Glomerular endothelial cell (primary cell): ENCODE results near the gene RNF223. TPM values are rescaled to one million over a fixed set of nuclear protein-coding genes. Genes with fewer than 3 reads are reported as not detected.
A peak's percentile ranks its signal among the peaks of the same experiment; 100 is the strongest.
"Not testable (repeated sequence)": the region's sequence is repeated elsewhere in the genome, so short reads cannot be mapped to it uniquely, and the experiment has no call there.

ENCODE experiments used
- DNase-seq: peaks from one replicate; pipeline ENCODE4 v3.0.0-alpha.2; 2011; ENCODE audit warnings: low read depth, low spot score; ENCODE audit errors: extremely low read depth
- total RNA-seq: library from RNA; depleted of rRNA; stranded (reverse); fragments of >200 nt; gene quantifications from 2 replicates; pipeline ENCODE4 v1.2.3, GENCODE V29; 2015

RNF223 gene
- total RNA-seq, 1 donor from 2014 or later: not detected

DNA sequence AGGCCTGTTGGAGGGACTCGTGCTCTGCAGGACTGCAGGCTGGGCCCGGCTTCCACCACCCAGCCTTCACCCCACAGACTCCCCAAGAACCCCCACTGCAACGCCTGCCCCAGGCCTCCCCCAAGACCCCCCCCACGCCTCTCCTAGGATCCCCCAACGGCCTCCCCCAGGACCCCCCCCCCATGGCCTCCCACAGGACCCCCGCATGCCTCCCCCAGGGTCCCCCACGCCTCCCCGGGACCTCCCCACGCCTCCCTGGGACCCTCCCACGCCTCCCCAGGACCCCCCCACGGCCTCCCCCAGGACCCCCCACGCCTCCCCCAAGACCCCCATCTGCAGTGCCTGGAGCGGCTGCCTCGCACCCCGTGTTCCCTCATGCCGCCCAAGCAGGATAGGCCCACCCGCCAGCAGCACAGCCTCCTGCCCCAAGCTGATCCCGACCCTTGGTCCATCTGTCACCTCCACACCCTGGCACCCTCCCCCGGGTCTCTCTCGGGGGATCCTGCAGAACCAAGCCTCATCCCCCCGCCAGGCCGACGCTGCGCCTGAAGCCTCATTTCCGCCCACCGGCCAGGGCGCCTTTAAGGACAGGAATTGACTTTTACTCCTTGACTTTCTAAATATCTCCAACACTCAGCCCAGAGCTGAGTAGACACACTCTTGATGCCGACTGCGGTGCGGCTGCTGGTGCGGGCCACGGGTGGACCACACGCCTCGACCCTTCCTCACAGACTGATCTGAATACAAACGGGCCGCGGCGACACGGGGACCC is 14.1 kb upstream of the RNF223 start:
- no peak for DNase-seq

DNA sequence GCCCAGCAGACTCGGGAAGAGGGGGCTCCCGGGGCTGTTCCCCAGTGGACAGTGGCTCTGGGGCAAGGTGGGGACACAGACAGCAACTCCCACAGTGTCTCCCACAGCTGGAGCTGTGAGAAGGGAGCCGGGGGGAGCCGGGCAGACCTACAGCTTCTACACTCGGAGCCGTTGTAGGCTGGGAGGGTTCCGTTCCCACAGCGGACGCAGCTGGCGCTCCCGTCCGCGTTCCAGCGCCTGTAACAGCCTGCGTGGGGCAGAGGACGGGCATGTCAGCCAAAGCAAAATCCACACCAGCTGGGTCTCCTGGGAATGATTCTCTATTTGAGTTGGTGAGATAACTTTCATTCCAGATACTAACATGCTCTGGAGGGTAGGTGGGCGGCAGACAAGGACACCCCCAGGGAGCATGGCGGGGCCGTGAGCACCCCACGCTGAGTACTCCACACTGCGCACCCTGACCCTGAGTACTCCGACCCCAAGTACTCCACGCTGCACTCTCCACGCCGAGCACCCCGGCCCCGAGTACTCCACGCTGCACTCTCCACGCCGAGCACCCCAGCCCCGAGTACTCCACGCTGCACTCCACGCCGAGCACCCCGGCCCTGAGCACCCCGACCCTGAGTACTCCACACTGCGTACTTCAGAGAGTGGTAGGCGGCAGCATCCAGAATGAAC is 13.4 kb upstream of the RNF223 start:
- no peak for DNase-seq

DNA sequence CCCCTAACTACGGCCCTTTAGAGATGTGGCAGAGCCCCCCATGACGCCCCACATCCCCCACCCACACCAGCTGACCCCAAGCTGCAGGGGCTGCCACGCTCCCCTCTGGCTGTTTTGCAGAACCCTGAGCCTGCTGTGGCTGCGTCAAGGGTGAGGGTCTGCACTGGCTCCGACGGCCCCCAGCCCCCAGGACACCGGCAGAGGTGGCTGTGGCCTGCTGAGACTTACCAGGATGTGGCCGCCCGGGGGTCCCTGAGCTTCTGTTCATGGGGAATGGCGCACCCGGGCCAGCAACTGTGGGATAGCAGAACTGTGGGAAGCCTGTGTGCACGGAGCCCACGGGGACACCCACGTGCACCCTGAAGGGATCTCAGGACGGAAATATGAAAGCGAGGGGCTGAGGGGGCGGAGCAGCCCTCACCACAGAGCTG is 12.8 kb upstream of the RNF223 start:
- no peak for DNase-seq

DNA sequence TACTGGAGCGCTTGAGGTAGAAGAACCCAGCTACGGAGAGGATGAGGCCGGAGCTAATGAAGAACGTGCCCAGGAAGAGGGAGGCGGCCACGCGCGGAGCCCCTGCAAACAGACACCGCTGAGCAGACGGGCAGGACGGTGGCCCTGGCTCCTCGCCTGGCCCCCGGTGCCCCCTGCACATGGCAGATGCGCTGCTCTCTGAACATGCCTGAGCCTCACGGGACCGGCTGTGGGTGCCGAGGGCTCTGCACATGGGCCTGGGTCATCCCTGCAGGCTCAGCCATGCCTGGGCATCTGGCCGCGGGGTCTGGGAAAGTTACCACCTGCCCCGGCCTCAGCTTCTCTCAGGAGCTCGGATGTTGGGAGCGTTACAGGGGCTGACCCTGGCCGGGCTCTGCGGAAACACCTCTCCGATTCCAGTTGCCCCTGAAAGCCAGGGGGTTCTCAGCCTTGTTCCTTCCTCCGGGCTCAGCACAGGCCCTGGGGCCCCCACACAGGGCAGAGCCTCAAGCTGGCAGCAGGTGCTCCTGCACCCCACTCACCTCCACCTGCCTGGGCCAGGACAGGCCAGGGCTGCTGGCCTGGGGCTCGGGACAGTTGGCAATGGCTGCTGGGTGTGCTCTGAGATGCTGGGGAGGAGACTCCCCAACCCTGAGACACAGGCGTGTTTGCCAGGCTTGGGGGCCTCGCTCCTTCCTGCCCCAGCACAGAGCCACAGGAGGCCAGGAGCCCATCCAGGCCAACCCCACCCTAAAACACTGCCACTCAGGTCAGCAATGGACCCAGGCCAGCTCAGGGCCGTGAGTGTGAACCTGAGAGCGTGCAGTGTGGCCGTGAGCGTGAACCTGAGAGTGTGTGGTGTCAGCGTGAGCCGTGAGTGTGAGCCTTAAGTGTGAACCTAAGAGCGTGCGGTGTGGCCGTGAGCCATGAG is 12.1 kb upstream of the RNF223 start:
- DNase-seq: no peak

DNA sequence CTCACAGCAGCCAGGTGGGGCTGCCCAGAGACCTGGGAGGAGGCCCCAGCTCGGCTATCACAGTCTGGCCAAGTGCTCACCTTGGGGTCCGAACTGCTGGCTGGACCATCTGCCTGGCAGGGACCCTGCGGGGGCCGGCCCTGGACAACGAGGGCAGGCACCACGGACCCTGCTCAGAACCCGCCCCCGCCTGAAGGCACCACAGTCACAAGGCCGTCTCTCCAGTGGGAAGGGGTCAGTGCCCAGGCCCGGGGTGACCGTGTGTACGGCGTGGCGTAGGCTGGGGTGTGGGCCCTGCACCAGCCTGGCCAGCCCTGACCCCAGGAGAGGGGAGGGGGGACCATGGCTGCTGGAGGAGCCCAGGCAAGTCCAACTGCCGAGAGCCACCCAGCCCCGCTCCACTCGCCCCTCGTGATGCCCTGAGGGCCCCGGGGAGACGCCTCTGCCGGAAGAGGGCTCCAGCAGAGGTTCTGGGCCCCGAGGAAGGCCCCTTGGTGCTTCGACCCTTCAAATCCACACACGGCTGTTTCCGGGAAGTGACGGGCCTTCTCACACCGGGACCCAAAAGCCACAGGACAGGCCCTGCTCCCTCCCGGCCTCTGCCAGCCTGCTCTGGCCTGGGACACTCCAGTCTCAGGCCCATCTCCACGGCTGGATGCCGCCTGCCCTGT is 11.2 kb upstream of the RNF223 start:
- DNase-seq: no peak

DNA sequence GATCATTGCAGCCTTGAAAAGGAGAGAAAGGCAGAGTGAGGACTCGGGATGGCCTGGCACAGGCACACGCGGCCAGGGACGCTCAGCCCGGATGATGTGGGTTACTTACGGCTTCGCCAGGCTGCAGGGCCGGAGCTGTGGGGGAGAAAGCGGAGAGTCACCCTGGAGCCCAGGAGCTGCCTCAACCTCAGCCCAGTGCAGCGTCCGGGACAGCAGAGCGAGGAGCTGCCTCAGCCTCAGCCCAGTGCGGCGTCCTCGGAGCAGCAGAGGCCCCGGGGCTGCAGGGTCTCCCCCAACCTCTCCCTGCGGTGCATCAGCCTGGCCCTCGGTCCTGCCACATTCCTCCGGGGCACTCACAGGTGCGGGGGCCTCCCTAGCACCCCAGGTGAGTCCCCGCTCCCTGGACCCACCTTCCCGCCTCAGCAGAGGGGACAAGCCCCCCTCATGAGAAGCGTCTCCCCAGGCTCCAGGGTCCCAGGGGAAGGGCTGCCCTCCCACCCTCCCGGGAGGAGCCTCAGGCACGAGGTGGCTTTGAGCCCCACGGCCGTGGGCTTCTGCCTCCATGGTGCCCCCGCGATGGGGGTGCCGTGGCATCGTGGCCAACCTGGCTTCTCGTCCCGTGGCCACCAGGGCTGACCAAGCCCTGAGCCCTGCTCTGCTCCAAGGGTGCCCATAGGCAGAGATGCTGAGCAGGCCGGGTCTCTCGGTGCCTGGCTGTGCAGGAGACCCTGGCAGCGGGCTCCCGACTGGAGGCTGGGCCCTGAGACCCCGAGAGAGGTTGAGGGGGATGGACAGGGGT is 10.5 kb upstream of the RNF223 start:
- no peak for DNase-seq

DNA sequence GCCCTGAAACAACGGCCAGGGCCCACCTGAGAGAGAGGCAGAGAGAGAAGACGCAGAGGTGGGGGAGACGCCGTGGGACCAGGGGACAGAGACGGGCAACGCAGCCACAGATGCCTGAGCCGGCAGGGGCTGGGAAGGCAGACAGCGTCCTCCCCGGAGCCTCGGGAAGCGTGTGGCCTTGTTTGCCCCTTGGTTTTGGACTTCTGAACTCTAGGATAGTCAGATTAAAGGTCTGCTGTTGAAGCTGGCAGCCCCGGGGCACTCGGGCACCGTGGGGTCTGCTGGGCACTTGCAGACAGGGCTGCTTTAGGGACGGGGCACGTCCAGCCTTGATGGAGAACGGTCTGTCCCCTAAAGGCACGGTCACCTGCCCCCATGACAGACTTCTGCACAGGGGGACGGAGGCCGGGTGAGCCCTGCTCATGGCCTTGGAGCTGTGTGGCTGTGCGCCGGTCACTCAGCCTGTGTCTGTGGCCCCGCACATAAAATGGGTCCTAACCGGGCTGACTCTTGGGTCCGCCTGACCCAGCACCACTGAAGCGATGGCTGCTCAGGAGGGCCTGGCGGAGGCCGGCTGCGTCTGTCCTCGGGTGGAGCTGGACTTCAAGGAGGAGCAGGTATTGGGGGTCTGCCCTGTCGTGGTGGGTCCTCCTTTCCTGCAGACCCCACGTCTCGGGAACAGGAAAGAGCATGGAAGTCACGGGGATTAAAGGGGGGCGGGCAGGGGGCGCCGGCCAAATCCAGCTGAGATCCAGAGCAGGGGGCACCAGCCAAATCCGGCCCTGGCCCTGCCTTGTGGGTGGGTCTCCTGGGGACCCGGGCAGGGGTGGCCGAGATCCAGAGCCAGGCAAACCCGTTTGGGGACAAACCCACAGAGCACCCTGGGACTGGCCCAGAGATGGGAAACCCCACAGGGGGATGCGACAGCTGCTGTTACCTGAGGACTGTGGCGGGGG is 9.6 kb upstream of the RNF223 start:
- DNase-seq: no peak

DNA sequence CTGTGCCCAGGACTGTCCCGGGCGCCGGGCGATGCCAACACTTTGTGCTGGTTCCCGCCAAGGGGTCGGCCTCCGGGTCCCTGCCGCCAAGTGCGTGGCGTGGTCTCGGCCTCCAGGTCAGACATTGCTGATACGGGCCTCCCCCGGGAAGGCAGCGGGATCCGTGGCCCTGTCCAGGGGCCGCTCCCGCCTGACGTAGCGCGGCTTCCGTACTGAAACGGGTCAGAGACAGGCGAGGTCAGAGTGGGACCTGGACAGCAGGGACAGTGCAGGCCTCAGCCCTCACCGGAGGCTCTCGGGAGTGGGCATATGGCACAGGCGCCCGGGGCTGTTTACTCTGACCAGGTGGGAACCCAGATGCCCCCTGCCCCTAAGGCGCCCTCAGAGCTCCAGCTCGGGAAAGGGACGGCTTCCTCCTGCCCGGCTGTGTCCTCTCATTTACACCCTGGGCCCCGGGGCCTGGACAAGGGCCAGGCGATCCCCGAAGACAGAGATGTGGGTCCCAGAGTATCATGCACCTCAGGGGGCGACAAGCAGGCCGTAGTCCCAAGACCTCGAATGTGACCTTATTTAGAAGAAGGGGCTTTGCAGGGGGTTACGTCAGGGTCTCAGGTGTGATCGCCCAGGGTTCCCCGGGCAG is 8.8 kb upstream of the RNF223 start:
- DNase-seq: no peak

DNA sequence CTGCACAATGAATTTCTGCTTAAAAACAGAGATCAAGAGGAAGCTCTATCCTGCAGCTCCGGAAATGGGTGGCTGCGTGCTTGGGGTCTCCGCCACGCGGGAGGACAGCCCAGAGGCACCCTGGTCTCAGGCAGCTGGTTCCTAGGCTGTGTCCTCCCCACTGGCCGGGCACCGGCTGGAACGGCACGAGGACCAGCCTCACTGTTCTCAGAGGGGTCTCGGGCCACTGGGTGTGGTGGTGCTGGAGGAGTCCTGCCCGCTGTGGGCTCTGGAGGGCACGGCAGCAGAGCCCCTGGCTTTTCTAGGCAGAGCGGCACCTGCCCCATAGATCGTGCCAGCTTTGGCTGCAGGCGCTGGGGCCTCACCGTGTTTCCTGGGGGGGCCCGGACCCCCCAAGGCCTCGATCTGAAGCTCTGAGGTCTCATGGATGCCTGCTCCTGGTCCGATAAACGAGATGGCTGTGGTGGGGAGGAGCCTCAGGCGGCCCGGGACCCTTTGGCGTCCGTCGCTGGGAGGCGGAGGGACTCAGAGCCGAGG is 8.2 kb upstream of the RNF223 start:
- DNase-seq: no peak

DNA sequence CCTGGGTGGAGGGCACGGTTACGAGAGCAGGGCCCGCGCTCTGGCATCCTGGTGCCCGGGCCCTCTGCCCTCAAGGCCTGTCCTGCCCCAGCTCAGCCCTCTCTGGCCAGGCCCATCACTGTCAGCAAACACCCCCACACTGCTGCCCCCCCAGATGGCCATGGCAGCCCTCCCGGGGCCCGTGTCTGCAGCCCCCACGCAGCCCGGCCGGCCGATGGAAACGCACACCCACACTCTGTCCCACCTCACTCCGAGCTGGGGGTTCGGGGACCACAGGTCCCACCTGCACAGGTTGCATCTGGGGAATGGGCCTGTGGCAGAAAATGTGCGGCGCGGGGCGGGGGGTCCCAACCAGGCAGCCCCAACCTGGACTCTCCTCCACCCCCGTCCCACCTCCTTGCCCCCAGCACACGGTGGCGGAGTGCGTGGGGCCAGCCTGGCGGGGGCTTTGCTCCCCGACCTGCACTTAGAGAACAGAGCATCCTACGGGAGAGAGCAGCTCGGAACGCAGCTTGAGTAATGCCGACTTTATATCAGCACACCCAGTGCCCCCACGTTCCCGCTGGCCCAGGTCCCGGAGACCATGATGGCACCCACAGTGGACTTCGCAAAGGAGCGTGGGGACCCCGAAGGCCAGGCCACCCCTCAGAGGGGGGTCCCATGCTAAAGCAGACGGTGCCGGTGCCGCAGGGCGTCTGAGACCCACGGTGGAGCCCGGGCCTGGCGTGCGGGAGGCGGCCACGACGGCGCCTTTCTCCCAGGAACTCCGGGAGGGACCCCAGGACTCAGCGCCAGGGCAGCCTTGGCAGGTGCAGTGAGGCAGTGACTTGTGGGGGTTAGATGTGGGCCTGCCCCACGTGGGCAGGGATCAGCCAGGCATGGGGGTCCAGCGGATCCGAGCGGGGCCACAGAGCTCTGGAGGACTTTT is 7.5 kb upstream of the RNF223 start:
- DNase-seq: no peak

DNA sequence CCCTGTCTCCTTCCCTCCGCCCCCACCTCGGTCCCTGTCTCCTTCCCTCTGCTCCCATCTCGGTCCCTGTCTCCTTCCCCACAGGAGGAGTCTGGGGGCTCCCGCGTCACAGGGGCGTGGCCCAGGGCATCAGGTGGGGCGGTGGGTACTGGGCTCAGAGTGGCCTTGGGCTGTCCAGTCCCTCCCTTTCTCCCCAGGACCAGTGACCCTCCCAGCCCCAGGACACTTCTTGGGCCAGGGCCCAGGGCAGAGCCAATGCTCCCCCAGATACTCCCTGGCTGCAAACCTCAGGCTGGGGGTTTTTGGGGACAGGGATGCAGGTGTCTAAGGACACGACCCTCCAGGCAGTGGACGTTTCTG is 6.8 kb upstream of the RNF223 start:
- no peak for DNase-seq

DNA sequence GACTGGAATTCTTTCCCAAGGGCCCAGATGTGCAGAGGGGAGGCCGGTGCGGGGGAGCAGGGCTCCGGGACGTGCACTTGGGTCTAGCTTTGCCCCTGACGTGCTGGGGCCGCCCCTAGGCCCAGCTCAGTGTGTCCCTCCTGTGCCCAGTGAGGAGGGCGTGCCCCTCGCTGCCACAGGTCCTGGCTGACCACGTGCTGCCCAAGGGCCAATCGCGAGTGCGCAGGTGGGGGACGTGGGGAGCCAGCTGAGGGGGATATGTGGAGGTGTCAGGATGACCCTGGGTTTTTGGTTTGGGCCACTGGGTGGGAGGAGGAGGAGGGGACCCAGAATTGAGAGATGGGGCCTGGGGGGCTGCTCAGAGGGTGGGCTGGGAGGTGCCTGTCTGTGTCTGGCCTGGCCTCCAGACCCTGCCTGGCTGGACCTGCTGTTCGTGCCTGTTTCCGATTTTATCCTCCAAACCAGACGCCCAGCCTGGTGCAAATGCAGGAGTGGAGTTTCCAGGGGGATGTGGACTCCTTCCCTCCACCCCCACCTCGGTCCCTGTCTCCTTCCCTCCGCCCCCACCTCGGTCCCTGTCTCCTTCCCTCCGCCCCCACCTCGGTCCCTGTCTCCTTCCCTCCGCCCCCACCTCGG is 6.1 kb upstream of the RNF223 start:
- no peak for DNase-seq

DNA sequence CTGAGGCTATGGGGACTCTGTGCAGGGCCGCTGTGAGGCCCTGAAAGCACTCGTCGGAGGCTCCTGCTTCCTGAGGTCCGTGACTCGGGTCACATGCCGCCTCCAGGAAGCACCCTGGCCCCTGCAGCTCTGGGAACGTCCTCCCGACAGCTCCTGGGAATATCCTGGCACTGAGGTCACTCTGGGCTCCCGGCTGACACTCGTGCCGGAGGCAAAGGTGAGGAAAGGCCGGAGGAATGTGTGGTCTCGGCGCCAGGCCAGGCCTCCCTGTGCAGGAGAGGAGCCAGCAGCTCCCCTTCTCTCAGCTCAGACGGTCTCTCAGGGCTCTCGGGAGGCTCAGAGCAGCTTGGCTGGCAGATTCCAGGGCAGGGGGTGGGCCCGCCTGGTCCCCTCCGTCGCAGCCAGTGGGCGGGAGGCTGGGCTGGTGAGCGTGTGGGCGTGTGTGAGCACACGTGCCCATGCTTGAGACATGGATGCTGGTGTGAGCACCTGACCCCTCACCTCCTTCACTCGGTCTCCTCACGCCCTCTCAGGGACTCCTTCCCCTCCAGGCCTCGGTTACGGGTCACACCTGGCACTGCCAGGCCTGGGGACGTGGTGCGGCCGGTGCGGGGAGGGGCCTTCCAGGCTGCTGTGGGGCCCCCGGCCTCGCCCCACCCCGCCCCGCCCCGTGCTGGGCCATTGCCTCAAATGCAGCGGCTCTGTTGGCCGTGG is 5.5 kb upstream of the RNF223 start:
- peak; percentile 27 for DNase-seq

DNA sequence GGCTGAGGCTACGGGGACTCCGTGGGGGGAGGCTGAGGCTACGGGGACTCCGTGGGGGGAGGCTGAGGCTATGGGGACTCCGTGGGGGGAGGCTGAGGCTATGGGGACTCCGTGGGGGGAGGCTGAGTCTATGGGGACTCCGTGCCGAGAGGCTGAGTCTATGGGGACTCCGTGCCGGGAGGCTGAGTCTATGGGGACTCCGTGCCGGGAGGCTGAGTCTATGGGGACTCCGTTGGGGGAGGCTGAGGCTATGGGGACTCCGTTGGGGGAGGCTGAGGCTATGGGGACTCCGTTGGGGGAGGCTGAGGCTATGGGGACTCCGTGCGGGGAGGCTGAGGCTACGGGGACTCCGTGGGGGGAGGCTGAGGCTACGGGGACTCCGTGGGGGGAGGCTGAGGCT is 3.3 kb upstream of the RNF223 start:
- not testable (repeated sequence) for DNase-seq

DNA sequence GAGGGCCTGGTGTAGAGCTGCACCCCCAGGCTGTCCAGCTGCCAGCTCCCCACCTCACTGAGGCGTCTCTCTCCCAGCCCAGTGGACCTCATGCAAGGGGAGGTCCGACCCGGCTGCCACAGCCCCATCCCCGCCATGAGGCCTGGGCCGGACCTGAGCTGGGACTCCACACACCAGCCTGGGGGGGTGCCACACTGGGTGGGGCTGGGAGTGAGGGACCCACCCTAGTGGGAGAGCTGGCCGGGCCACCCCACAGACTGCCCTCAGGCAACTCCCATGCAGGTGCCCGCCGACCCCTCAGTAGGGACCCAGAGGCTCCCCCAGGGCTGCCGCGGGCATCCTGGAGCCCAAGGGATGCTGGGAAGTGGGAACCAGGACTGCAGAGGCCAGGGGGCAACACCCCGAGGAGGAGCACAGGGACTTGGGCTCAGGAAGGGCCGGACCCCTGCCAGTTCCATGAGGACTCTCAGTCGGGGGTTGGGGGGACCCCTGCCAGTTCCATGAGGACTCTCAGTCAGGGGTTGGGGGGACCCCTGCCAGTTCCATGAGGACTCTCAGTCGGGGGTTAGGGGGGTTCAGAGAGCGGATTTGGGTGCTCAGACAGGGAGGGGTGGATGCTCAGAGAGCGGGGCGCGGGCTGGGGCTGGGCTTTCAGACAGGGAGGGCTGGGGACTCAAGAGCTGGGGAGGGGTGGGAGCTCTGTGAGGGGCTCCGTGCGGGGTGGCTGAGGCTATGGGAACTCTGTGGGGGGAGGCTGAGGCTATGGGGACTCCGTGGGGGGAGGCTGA is 1.2 kb upstream of the RNF223 start:
- DNase-seq: no peak
